Neural cell (in vitro differentiated cells): ENCODE data around the gene MRNIP. TPM values are rescaled to one million over a fixed set of nuclear protein-coding genes. Genes with fewer than 3 reads are reported as not detected.

ENCODE experiments used
- H2AFZ ChIP-seq: fragments of 200-600, 300-800 bp; sonication (generic), shearing (Covaris generic); 2 replicates; pipeline ENCODE4 v1.6.0; 2014; ENCODE audit warnings: low read depth, mild to moderate bottlenecking, antibody characterized with exemption, low read length, moderate library complexity
- H3F3A ChIP-seq: fragments of 200-600 bp; shearing (Covaris generic); 2 replicates; pipeline ENCODE4 v1.6.1; 2016; ENCODE audit warnings: mild to moderate bottlenecking, moderate library complexity, mixed read lengths, antibody characterized with exemption, low read length; ENCODE audit not compliant: insufficient read depth, poor library complexity, severe bottlenecking
- H3K27ac ChIP-seq: fragments of 200-600, 300-800 bp; sonication (generic), shearing (Covaris generic); 2 replicates; pipeline ENCODE4 v1.5.1; 2014; ENCODE audit warnings: mild to moderate bottlenecking, low read length, moderate library complexity
- H3K27me3 ChIP-seq: fragments of 300-800, 200-600 bp; sonication (generic), shearing (Covaris generic); 2 replicates; pipeline ENCODE4 v1.6.0; 2014; ENCODE audit warnings: mild to moderate bottlenecking, low read depth, low read length, moderate library complexity; ENCODE audit not compliant: insufficient read depth
- H3K36me3 ChIP-seq: fragments of 300-800, 200-600 bp; sonication (generic), shearing (Covaris generic); 2 replicates; pipeline ENCODE4 v1.5.1; 2014; ENCODE audit warnings: mild to moderate bottlenecking, antibody characterized with exemption, low read length, moderate library complexity; ENCODE audit not compliant: insufficient read depth
- H3K4me2 ChIP-seq: fragments of 300-800, 200-600 bp; sonication (generic), shearing (Covaris generic); 2 replicates; pipeline ENCODE4 v1.6.0; 2014; ENCODE audit warnings: mild to moderate bottlenecking, low read length
- H3K4me3 ChIP-seq: fragments of 300-800, 200-600 bp; sonication (generic), shearing (Covaris generic); 2 replicates; pipeline ENCODE4 v1.5.1; 2014; ENCODE audit warnings: mild to moderate bottlenecking, low read length, moderate library complexity
- H3K79me2 ChIP-seq: fragments of 200-600 bp; shearing (Covaris generic); replicated peaks from 2 replicates; pipeline ENCODE4 v1.6.0; 2014; ENCODE audit warnings: mild to moderate bottlenecking, low read length, moderate library complexity; ENCODE audit not compliant: insufficient read depth
- H3K9ac ChIP-seq: fragments of 300-800, 200-600 bp; sonication (generic), shearing (Covaris generic); 2 replicates; pipeline ENCODE4 v1.6.1; 2016; ENCODE audit warnings: mild to moderate bottlenecking, low read length, mixed read lengths
- H3K9me2 ChIP-seq: fragments of 200-600 bp; shearing (Covaris generic); 2 replicates; pipeline ENCODE4 v1.6.1; 2016; ENCODE audit warnings: mild to moderate bottlenecking, low read length, mixed read lengths; ENCODE audit not compliant: insufficient read depth
- H3K9me3 ChIP-seq: fragments of 200-600, 300-800 bp; sonication (generic), shearing (Covaris generic); 2 replicates; pipeline ENCODE4 v1.6.1; 2016; ENCODE audit warnings: mild to moderate bottlenecking, mixed run types, low read length, moderate library complexity, mixed read lengths
- H4K20me1 ChIP-seq: fragments of 200-600 bp; shearing (Covaris generic); 2 replicates; pipeline ENCODE4 v1.6.1; 2016; ENCODE audit warnings: mild to moderate bottlenecking, mixed run types; ENCODE audit not compliant: insufficient read depth
- EP300 ChIP-seq: fragments of 450-650 bp; conservative IDR thresholded peaks from 2 replicates; pipeline ENCODE4 v1.6.1; 2014; ENCODE audit warnings: antibody characterized with exemption, mild to moderate bottlenecking, moderate library complexity; ENCODE audit not compliant: poor library complexity, severe bottlenecking
- EZH2 ChIP-seq: fragments of 200-600, 300-800 bp; shearing (Covaris generic), sonication (generic); IDR thresholded peaks from 2 replicates; pipeline ENCODE4 v1.6.1; 2014; ENCODE audit warnings: antibody characterized with exemption, low read length, borderline replicate concordance, mild to moderate bottlenecking; ENCODE audit not compliant: insufficient read depth, poor library complexity, severe bottlenecking
- MXI1 ChIP-seq: fragments of 450-650 bp; conservative IDR thresholded peaks from 2 replicates; pipeline ENCODE4 v1.6.1; 2014; ENCODE audit warnings: antibody characterized with exemption, mild to moderate bottlenecking; ENCODE audit not compliant: poor library complexity, severe bottlenecking
- POLR2AphosphoS5 ChIP-seq: IDR thresholded peaks from 2 replicates; pipeline ENCODE4 v1.6.1; 2012
- RAD21 ChIP-seq: fragments of 450-650 bp; conservative IDR thresholded peaks from 2 replicates; pipeline ENCODE4 v1.6.1; 2014; ENCODE audit warnings: antibody characterized with exemption, mild to moderate bottlenecking, moderate library complexity
- SMC3 ChIP-seq: fragments of 450-650 bp; conservative IDR thresholded peaks from 2 replicates; pipeline ENCODE4 v1.6.1; 2014; ENCODE audit warnings: antibody characterized with exemption, mild to moderate bottlenecking, moderate library complexity; ENCODE audit not compliant: poor library complexity
- TAF1 ChIP-seq: IDR thresholded peaks from 2 replicates; pipeline ENCODE4 v1.6.1; 2012; ENCODE audit warnings: low read depth
- polyA plus RNA-seq: library from polyadenylated mRNA; depleted of rRNA; stranded (reverse); fragments of >200 nt; gene quantifications from 2 replicates; pipeline ENCODE4 v1.2.3, GENCODE V29; 2014
- TF ChIP-seq, protein P1 (sequence below): IDR thresholded peaks from 2 replicates; pipeline ENCODE4 v1.6.1; 2012; ENCODE audit warnings: borderline replicate concordance
- TF ChIP-seq, protein P2 (sequence below): fragments of 450-650 bp; IDR thresholded peaks from 2 replicates; pipeline ENCODE4 v1.5.1; 2014; ENCODE audit warnings: antibody characterized with exemption, mild to moderate bottlenecking, moderate library complexity; ENCODE audit not compliant: poor library complexity, severe bottlenecking

Gene MRNIP
- polyA plus RNA-seq, 1 donor from 2014 or later: 121 TPM

DNA sequence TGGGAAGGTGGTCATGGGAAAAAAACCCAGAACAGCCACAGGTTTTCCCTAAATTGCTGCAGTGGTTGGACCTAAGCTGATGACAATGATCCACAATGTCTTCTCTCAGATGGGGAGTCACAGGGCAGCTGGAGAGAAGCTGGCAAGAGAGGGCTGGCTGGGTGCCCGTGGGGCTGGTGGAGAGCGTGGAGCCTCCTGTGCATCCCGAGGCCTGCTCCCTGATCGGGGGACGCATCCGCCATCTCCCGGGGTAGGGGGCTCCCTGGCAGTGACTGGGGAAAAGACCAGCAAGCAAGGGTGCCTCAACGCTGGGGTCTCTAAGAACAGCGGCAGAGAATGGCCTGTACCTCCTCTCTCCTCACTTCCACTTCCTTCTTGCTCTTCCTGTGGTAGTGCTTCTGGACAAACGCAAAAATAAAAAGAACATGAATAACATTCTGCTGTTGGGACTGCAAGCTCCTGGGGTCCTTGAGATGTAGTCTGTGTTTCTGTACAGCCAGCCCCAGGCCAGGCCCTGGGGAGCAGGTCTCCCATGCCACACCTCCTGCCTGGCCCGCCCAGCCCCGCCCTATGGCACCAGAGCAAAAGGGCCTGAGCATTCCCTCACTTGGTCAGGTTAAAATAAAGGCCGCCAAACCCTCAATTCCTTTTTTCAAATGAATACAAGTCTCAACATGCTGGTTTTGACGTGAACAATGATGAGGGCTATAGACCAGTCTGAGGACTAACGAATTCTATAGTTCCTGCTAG is 7.0 kb upstream of the MRNIP start:
- no peak overlapping the region for H3K4me2 ChIP-seq
- H2AFZ ChIP-seq: no peak overlapping the region
- peaks cover 6% of the 10 kb centered on the region for H3K36me3 ChIP-seq
- no peak overlapping the region for H3K4me3 ChIP-seq
- no peak overlapping the region for H3K27ac ChIP-seq
- H3K27me3 ChIP-seq: no peaks in the 10 kb centered on the region
- no peaks in the 10 kb centered on the region for H3K9me2 ChIP-seq
- no peak overlapping the region for H3K9ac ChIP-seq
- H3K79me2 ChIP-seq: peaks cover 5% of the 10 kb centered on the region
- no peaks in the 10 kb centered on the region for H3F3A ChIP-seq
- H4K20me1 ChIP-seq: no peaks in the 10 kb centered on the region
- TF ChIP-seq EZH2: no peak
- no peak for TF ChIP-seq TAF1
- TF ChIP-seq POLR2AphosphoS5: no peak
- no peak for TF ChIP-seq SMC3
- TF ChIP-seq EP300: no peak
- TF ChIP-seq, protein P1, sequence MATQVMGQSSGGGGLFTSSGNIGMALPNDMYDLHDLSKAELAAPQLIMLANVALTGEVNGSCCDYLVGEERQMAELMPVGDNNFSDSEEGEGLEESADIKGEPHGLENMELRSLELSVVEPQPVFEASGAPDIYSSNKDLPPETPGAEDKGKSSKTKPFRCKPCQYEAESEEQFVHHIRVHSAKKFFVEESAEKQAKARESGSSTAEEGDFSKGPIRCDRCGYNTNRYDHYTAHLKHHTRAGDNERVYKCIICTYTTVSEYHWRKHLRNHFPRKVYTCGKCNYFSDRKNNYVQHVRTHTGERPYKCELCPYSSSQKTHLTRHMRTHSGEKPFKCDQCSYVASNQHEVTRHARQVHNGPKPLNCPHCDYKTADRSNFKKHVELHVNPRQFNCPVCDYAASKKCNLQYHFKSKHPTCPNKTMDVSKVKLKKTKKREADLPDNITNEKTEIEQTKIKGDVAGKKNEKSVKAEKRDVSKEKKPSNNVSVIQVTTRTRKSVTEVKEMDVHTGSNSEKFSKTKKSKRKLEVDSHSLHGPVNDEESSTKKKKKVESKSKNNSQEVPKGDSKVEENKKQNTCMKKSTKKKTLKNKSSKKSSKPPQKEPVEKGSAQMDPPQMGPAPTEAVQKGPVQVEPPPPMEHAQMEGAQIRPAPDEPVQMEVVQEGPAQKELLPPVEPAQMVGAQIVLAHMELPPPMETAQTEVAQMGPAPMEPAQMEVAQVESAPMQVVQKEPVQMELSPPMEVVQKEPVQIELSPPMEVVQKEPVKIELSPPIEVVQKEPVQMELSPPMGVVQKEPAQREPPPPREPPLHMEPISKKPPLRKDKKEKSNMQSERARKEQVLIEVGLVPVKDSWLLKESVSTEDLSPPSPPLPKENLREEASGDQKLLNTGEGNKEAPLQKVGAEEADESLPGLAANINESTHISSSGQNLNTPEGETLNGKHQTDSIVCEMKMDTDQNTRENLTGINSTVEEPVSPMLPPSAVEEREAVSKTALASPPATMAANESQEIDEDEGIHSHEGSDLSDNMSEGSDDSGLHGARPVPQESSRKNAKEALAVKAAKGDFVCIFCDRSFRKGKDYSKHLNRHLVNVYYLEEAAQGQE: no peak
- TF ChIP-seq, protein P2, sequence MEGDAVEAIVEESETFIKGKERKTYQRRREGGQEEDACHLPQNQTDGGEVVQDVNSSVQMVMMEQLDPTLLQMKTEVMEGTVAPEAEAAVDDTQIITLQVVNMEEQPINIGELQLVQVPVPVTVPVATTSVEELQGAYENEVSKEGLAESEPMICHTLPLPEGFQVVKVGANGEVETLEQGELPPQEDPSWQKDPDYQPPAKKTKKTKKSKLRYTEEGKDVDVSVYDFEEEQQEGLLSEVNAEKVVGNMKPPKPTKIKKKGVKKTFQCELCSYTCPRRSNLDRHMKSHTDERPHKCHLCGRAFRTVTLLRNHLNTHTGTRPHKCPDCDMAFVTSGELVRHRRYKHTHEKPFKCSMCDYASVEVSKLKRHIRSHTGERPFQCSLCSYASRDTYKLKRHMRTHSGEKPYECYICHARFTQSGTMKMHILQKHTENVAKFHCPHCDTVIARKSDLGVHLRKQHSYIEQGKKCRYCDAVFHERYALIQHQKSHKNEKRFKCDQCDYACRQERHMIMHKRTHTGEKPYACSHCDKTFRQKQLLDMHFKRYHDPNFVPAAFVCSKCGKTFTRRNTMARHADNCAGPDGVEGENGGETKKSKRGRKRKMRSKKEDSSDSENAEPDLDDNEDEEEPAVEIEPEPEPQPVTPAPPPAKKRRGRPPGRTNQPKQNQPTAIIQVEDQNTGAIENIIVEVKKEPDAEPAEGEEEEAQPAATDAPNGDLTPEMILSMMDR: no peak
- TF ChIP-seq RAD21: no peak
- TF ChIP-seq MXI1: no peak
- H3K9me3 ChIP-seq: no peaks in the 10 kb centered on the region

- Histone ChIP-seq H3K9me3 (no peaks in the 10 kb centered on the region), H2AFZ (no peak overlapping the region), H3K36me3 (peaks cover 6% of the 10 kb centered on the region), H3K27me3 (no peaks in the 10 kb centered on the region), H3K9ac (no peak overlapping the region), H3F3A (no peaks in the 10 kb centered on the region), H3K27ac (no peak overlapping the region), H3K4me3 (no peak overlapping the region), H4K20me1 (no peaks in the 10 kb centered on the region), H3K9me2 (no peaks in the 10 kb centered on the region), H3K4me2 (no peak overlapping the region), H3K79me2 (peaks cover 5% of the 10 kb centered on the region)
- TF ChIP-seq EZH2: no peak
- no peak for TF ChIP-seq SMC3
- TF ChIP-seq, protein P1: no peak
- TF ChIP-seq POLR2AphosphoS5: no peak
- TF ChIP-seq EP300: no peak
- TF ChIP-seq, protein P2: no peak
- TF ChIP-seq MXI1: no peak
- no peak for TF ChIP-seq RAD21
- TF ChIP-seq TAF1: no peak
These were observed 6.1 kb upstream of the MRNIP start for GRCh38 chr5:179864686-179865085.
